HG03521 (cell line): ENCODE measurements around the gene TMEM232.

Experiments used
- ATAC-seq: cut with Tn5 transposase; IDR thresholded peaks from one replicate; pipeline ENCODE4 v1.9.1; 2021; ENCODE audit warnings: mild to moderate bottlenecking, moderate library complexity; ENCODE audit not compliant: unreplicated experiment

Gene TMEM232

GRCh38 chr5:110525762-110526161, 200.7 kb downstream of the TMEM232 start:
- ATAC-seq = no peak

DNA sequence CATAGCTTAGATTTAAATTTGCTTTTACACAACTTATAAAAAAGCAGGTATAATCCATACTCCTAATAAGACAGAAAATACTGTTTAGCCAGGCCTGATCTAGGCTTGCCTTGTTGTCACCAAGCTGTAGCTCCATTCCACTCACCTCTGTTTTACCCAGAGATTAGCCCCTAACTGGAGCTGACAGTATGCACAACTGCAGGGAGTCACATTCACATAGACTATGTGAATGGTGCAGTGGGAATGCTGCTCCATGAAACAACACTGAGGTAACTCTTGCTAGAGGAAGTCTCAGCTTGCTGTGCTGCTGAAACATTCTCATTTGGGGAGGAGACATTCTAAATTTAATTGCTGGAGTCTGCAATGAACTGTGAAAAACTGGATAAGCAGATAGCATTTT, 209.1 kb downstream of the TMEM232 start:
- ATAC-seq = no peak

- ATAC-seq = no peak
Measured at GRCh38 chr5:110514030-110514429, 212.4 kb downstream of the TMEM232 start.

- ATAC-seq = no peak
Measured at GRCh38 chr5:110512266-110512665, 214.2 kb downstream of the TMEM232 start.

- no peak for ATAC-seq
Measured at GRCh38 chr5:110510146-110510545, 216.3 kb downstream of the TMEM232 start.

GRCh38 chr5:110507972-110508371, 218.5 kb downstream of the TMEM232 start:
- ATAC-seq = no peak

DNA sequence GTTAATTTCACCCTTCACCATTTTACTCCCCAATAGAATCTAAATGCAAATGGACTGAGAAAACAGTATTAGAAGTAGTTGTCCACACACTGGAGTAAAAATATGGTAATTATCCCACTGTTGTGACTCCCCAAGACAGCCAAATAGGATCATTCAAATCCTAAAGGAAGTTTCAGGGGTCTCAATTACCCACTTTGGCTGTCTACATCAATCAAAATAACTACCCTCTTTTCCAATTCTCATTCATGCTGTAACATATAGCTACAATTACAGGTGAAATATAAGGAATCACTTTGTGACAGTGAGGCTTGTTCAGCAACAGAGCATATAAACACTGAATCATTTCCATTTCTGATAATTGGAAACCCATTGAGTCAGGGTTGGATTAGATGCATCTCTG, 220.1 kb downstream of the TMEM232 start:
- ATAC-seq = no peak

DNA sequence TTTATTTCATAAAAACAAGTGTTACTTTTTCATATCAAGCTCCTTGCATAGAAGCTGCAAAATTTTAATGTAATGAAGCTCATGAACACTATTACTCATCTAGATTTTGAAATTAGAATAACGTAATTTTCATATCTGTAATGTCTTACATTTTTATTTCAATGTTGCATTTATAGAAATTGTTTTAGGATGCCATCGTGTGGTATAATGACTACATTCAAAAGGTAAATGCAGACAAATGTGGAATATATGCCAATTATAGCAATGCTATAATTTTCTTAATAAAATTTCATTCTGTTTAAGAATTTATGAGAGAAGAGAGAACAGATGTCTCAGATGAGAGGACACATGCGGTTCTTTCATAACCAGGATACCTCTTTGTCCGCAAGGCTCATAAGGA, 230.2 kb downstream of the TMEM232 start:
- ATAC-seq = no peak

GRCh38 chr5:110492446-110492845, 234.0 kb downstream of the TMEM232 start:
- ATAC-seq = no peak

DNA sequence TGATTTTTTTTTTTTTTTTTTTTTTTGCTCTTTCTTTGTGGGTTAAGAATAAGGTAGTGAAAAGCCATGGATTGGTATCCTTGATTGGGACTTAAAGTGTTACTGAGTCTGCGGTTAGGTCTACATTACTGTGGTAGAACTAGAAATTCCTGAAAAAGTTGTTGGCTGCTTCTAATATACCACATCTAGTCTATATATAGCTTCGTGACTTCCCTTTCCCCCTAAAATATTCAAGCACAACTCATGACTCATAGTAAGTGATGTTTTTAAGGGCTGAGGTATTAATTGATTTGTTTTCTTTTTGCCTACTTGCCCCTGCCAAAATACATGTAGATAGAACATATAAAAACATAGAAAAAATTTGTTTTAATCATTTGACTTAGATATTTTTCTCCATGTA, 247.6 kb downstream of the TMEM232 start:
- no peak for ATAC-seq

DNA sequence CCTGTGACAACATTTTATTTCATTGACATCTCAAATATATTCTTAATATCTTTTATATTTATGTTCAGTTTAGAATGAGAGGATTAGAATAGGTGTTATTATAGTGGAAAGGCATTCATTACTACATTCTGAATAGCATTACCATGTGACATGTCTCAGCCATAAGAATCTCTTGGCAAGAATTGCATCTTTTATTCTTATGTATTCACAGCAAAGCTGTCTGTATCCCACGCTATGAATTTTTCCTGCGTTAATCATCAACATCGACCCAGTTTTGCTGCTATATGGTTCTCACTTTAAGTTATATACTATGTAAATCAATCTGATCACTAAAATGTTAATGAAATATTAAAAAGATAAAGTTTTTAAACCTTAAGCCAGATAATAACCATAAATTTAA, 248.6 kb downstream of the TMEM232 start:
- ATAC-seq = no peak

GRCh38 chr5:110476164-110476563, 250.3 kb downstream of the TMEM232 start:
- no peak for ATAC-seq

- no peak for ATAC-seq
Measured at GRCh38 chr5:110475529-110475928, 250.9 kb downstream of the TMEM232 start.

DNA sequence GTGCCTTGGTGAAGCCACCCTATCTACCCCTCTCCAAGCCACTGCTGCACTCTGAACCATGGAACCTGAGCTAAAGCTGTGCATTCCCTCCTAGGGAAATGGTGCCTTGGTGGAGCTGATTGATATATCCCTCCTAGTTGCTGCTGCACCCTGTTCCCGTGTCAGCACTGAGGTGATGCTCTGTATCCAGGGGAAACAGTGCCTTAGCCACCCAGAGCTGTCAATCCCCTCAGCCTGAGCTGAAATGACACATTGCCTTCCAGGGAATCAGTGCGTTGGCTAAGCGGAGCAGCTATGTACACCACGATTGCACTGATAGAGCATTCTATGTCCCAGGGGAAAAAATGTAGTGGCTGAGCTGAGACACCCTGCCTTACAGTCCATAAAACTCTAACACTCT, 257.0 kb downstream of the TMEM232 start:
- ATAC-seq = no peak

- no peak for ATAC-seq
Measured at GRCh38 chr5:110463106-110463505, 263.4 kb downstream of the TMEM232 start.

DNA sequence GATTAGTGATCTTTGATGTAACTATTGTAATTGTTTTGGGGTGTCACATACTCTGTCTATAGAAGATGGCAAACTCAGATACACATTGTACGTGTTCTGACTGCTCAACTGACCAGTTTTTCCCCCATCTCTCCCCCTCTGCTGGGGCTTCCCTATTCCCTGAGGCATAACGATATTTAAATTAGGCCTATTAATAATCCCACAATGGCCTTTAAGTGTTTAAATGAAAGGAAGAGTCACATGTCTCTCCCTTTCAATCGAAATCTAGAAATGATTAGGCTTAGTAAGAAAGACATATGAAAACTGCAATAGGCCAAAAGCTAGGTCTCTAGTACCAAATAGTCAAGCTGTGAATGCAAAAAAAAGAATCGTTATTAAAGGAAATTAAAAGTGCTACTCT, 265.6 kb downstream of the TMEM232 start:
- ATAC-seq = no peak

GRCh38 chr5:110458313-110458712, 268.2 kb downstream of the TMEM232 start:
- no peak for ATAC-seq

GRCh38 chr5:110442856-110443255, 283.6 kb downstream of the TMEM232 start:
- no peak for ATAC-seq

DNA sequence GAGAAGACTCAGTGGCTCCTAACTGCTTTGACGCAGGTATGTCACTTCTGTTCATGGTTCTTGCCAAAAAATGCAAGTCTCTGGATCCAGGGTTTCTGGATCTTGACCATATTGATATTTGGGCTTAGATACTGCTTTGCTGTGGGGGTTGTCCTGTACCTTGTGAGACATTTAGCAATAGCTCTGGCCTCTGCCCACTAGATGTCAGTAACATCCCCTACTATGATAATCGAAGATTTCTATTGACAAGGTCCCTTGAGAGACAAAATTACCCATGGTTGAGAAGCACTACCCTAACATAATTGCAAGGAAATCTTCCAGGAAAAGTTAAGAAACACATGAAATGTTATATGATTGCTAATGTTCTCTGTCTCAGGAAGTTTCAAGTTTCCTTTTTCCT, 285.4 kb downstream of the TMEM232 start:
- peak; percentile 44 for ATAC-seq

GRCh38 chr5:110440058-110440457, 286.4 kb downstream of the TMEM232 start:
- ATAC-seq = no peak

DNA sequence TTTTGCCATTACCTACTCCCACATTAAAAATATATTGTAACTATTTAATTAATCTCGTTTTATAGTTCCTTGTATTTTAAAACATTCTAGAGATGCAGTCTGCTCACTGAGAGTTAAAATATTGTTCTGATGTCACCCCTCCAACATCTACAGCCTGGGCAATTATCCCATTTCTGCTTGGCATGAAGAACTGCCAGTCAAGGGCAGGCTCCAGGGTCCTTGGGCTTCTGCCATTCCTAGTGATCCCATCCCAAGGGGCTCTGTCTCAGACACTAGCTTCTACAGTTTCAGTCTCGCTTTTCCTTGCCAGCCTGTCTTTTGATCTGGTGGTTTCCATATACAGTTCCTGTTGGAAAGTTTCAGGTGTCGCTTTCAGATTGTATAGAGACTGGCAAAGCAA, 287.2 kb downstream of the TMEM232 start:
- ATAC-seq = no peak

GRCh38 chr5:110435207-110435606, 291.3 kb downstream of the TMEM232 start:
- no peak for ATAC-seq

DNA sequence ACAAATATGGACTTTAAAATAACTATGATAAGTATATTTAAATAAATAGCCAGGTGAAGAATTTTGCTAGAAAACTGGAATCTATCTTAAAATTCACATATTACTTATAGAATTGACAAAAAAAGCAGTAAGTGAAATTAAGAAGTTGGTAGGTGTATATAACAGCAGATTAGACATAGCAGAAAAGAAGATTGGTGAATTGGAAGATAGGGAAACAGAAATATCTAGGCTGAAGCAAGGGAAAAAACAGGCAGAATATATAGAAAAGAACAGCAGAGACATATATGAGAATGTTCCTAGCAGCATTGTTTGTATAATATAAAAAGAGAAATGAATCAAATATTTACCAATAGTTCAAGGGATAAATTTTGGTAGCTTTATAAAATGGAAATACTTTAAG, 294.9 kb downstream of the TMEM232 start:
- no peak for ATAC-seq

DNA sequence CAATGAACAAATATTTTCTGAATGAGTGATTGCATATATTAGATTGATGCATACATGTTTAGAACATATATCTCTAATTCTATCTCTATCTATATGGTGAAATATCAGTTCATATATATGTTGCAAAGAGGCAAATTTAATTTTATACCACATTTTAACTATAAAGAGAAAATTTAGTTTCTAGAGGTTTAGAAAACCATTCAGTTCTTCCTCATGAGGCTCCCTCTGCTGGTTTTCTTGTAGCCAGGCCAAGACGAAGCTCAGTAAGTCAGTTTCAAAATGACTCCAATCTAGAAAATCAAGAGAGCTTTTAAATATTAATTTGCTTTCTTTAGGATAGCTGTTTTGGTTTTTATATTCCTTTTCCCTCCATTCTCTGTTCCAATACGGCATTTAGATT, 312.1 kb downstream of the TMEM232 start:
- no peak for ATAC-seq
